ENCODE measurements around the gene NRIP1.

DNA sequence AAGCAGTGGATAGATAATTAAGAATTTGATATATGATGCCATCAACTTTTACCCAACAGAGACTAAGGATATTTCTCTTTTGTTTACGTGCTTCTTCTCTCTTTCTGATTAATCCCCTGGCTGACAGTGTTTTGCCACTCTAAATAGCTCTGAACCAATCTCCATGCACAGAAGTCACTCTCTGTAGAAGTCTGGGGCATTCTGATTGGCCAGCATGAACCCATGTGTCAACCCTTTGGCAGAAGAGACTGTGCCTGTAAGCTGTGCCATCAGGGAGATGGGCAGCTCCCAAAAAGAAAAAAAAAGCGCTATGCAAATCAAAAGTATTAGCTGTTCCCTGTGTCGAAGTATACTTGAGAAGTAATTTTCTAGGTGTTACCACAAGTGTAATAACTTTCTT is 34.1 kb upstream of the NRIP1 start:
- TF ChIP-seq RAD21 (IDR thresholded peaks at IDR 0.05; ENCODE audit: low read depth), result no peak
- TF ChIP-seq REST (IDR thresholded peaks at IDR 0.05; ENCODE audit: low read depth), result no peak
- no peak for TF ChIP-seq CEBPB (IDR thresholded peaks at IDR 0.05)
- TF ChIP-seq EP300 (IDR thresholded peaks at IDR 0.05; ENCODE audit: borderline replicate concordance), result no peak
- TF ChIP-seq CREB1 (IDR thresholded peaks at IDR 0.05; ENCODE audit: low read depth), result no peak
- TF ChIP-seq, protein P1, sequence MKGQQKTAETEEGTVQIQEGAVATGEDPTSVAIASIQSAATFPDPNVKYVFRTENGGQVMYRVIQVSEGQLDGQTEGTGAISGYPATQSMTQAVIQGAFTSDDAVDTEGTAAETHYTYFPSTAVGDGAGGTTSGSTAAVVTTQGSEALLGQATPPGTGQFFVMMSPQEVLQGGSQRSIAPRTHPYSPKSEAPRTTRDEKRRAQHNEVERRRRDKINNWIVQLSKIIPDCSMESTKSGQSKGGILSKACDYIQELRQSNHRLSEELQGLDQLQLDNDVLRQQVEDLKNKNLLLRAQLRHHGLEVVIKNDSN (IDR thresholded peaks at IDR 0.05), result no peak
- TF ChIP-seq TAF1 (IDR thresholded peaks at IDR 0.05; ENCODE audit: low read depth), result no peak
